B cell (primary cell): Measurements from ENCODE around the gene AZIN2. TPM values are rescaled to one million over a fixed set of nuclear protein-coding genes. Genes with fewer than 3 reads are reported as not detected.

Experiments
- ATAC-seq: fragments of 200-7000 bp; cut with Tn5 transposase; one replicate; pipeline ENCODE4 v1.10.0; 2021; ENCODE audit warnings: low read depth, mild to moderate bottlenecking, moderate number of reproducible peaks, moderate library complexity
- CTCF ChIA-PET: fragments of 350-600 bp; sonication (Branson Sonifier 250); formaldehyde crosslinking; loops from one replicate; lab custom pipeline; 2021; ENCODE audit warnings: antibody characterized with exemption, inconsistent platforms; lab: Charles Lee
- POLR2A ChIA-PET: fragments of 350-600 bp; sonication (Branson Sonifier 250); formaldehyde crosslinking; loops from one replicate; lab custom pipeline; 2021; ENCODE audit warnings: antibody characterized with exemption; lab: Charles Lee
- DNase-seq: peaks from one replicate; pipeline ENCODE4 v3.0.0; 2013
- H2AFZ ChIP-seq: 2 replicates; pipeline ENCODE4 v1.6.1; 2012; ENCODE audit warnings: mild to moderate bottlenecking, low read depth, low read length; ENCODE audit not compliant: insufficient read depth, poor library complexity, severe bottlenecking
- H3K27ac ChIP-seq, 2 donors: 1 replicate in 1 of 2; 2 replicates in 1 of 2; pipeline ENCODE4 v1.5.1; 2012 to 2013; ENCODE audit warnings: low read length in 2 of 2, mild to moderate bottlenecking in 2 of 2, moderate library complexity in 1 of 2
- H3K27me3 ChIP-seq, 4 experiments: fragments of 200-600 bp in 1 of 4; sonication (generic) in 1 of 4; replicated peaks in 1 of 4; 1 replicate in 2 of 4; 2 replicates in 2 of 4; pipeline versions ENCODE4 v1.6.1 to v1.7.0; 2013 to 2016; ENCODE audit warnings: low read length in 3 of 4, mild to moderate bottlenecking in 2 of 4, mixed read lengths in 1 of 4, moderate library complexity in 1 of 4; ENCODE audit not compliant: insufficient read depth in 4 of 4, control insufficient read depth in 3 of 4; ENCODE audit errors: control extremely low read depth in 1 of 4
- H3K36me3 ChIP-seq, 2 experiments: replicated peaks in 1 of 2; 1 replicate in 1 of 2; 2 replicates in 1 of 2; pipeline versions ENCODE4 v1.6.1 to v1.7.1; 2013; ENCODE audit warnings: low read length in 1 of 2; ENCODE audit not compliant: insufficient read depth in 2 of 2, control insufficient read depth in 1 of 2; ENCODE audit errors: control extremely low read depth in 1 of 2, extremely low read depth in 1 of 2
- H3K4me1 ChIP-seq, 2 donors: fragments of 200-600 bp in 1 of 2; sonication (generic) in 1 of 2; 1 replicate in 1 of 2; 2 replicates in 1 of 2; pipeline versions ENCODE4 v1.5.1 to v1.6.1; 2013 to 2017; ENCODE audit warnings: low read length in 2 of 2; ENCODE audit not compliant: control insufficient read depth in 2 of 2, insufficient read depth in 2 of 2
- H3K4me2 ChIP-seq: replicated peaks from 2 replicates; pipeline ENCODE3; 2012; ENCODE audit warnings: mild to moderate bottlenecking, low read depth, low read length; ENCODE audit not compliant: poor library complexity, severe bottlenecking
- H3K4me3 ChIP-seq, 5 experiments: fragments of 200-600 bp in 1 of 5; sonication (generic) in 1 of 5; 1 replicate in 3 of 5; 2 replicates in 2 of 5; pipeline versions ENCODE4 v1.5.1 to v1.7.0; 2011 to 2016; ENCODE audit warnings: low read length in 4 of 5, mild to moderate bottlenecking in 4 of 5, low read depth in 2 of 5, control low read depth in 1 of 5, moderate library complexity in 1 of 5; ENCODE audit not compliant: insufficient read depth in 1 of 5; ENCODE audit errors: control extremely low read depth in 1 of 5, extremely low read depth in 1 of 5
- H3K79me2 ChIP-seq: fragments of 200-600 bp; sonication (generic); one replicate; pipeline ENCODE4 v1.6.0; 2016; ENCODE audit warnings: low read length; ENCODE audit not compliant: control insufficient read depth, insufficient read depth
- H3K9ac ChIP-seq: fragments of 200-600 bp; sonication (generic); 2 replicates; pipeline ENCODE4 v1.6.1; 2017; ENCODE audit warnings: mild to moderate bottlenecking, low read length, moderate library complexity
- H3K9me3 ChIP-seq, 3 donors: one replicate each; pipeline versions ENCODE4 v1.6.1 to v1.7.1; 2013; ENCODE audit warnings: low read length in 2 of 3; ENCODE audit not compliant: control insufficient read depth in 2 of 3, insufficient read depth in 1 of 3; ENCODE audit errors: control extremely low read depth in 1 of 3
- H4K20me1 ChIP-seq: 2 replicates; pipeline ENCODE4 v1.6.0; 2012; ENCODE audit warnings: mild to moderate bottlenecking, low read length; ENCODE audit not compliant: insufficient read depth, control insufficient read depth, poor library complexity, severe bottlenecking
- H3K27ac Mint-ChIP-seq: one replicate; pipeline ENCODE4 v1.8.0; 2021; ENCODE audit warnings: mixed read lengths
- H3K27me3 Mint-ChIP-seq: one replicate; pipeline ENCODE4 v1.8.0; 2021; ENCODE audit warnings: mixed read lengths
- H3K4me1 Mint-ChIP-seq: one replicate; pipeline ENCODE4 v1.8.0; 2021; ENCODE audit warnings: mixed read lengths
- H3K4me3 Mint-ChIP-seq: one replicate; pipeline ENCODE4 v1.8.0; 2021; ENCODE audit warnings: mixed read lengths
- H3K9me3 Mint-ChIP-seq: one replicate; pipeline ENCODE4 v1.8.0; 2022; ENCODE audit warnings: mixed read lengths; ENCODE audit not compliant: insufficient read depth
- CTCF ChIP-seq: fragments of 200-600 bp; IDR thresholded peaks from one replicate; pipeline ENCODE4 v1.8.0; 2022; ENCODE audit warnings: antibody characterized with exemption, mild to moderate bottlenecking
- EZH2 ChIP-seq: IDR thresholded peaks from 2 replicates; pipeline ENCODE4 v1.6.1; 2012; ENCODE audit warnings: borderline replicate concordance, low read depth, mild to moderate bottlenecking, moderate library complexity, low read length; ENCODE audit not compliant: insufficient read depth, poor library complexity, severe bottlenecking
- WGBS: methylation state at CpG from one replicate; pipeline ENCODE4 v1.1.5; 2013; ENCODE audit warnings: missing lambda C conversion rate; ENCODE audit not compliant: insufficient coverage; 5-methylcytosine and 5-hydroxymethylcytosine counted together
- intact Hi-C: fragments of 100-400 bp; cut with micrococcal nuclease; formaldehyde crosslinking; loops from one replicate; pipeline ENCODE4 v1.10.0; 2022
- polyA plus RNA-seq: library from polyadenylated mRNA; depleted of rRNA; stranded (reverse); fragments of >200 nt; gene quantifications from 2 replicates; pipeline ENCODE4 v1.2.3, GENCODE V29; 2012
- total RNA-seq, 2 donors: library from RNA; stranded (reverse); fragments of 120-200 nt in 1 of 2; gene quantifications; 1 replicate in 1 of 2; 2 replicates in 1 of 2; pipeline versions ENCODE4 v1.2.3 to v1.2.4, GENCODE V29; 2013 to 2022

The AZIN2 gene
- total and polyA plus RNA-seq, 2 donors (not counting 1 experiment from before 2014, with no cell fraction given) = 0.33 to 5.9 TPM

- ChIA-PET CTCF (no interaction called here), POLR2A (no interaction called here)
- ATAC-seq = no peak
Measured at GRCh38 chr1:33141216-33141615, 60.3 kb downstream of the AZIN2 start.

GRCh38 chr1:33141781-33142180 lies 60.8 kb downstream of the AZIN2 start:
- POLR2A ChIA-PET = no interaction called here
- intact Hi-C loops = no loop called here
- CTCF ChIA-PET = interaction anchor here (1.1 kb wide), 1 partner anchor 15 kb away, joined by 3 read pairs; no protein-coding TSS in a partner anchor

More at GRCh38 chr1:33141216-33141615, 60.3 kb downstream of the AZIN2 start:
- Histone ChIP-seq H3K27ac (no peak overlapping the region), H3K9me3 (no peaks in the 10 kb centered on the region), H3K4me3 (no peak overlapping the region), H4K20me1 (peaks cover 4% of the 10 kb centered on the region), H3K9ac (no peak overlapping the region), H3K27me3 (no peaks in the 10 kb centered on the region), H3K79me2 (no peaks in the 10 kb centered on the region), H3K4me1 (no peaks in the 10 kb centered on the region), H3K4me2 (no peak overlapping the region), H3K36me3 (peaks cover 0 to 7% of the 10 kb centered on the region in 2 experiments), H2AFZ (no peak overlapping the region)
- no peaks in the 10 kb centered on the region for H3K4me1 Mint-ChIP-seq
- no peak overlapping the region for H3K4me3 Mint-ChIP-seq
- TF ChIP-seq EZH2 = no peak
- no peak for TF ChIP-seq CTCF
- H3K27ac Mint-ChIP-seq = no peak overlapping the region
- H3K9me3 Mint-ChIP-seq = no peaks in the 10 kb centered on the region
- WGBS = 55% methylated on average over 2 of the region's 2 CpGs
- no peak for DNase-seq
- intact Hi-C loops = no loop called here
- H3K27me3 Mint-ChIP-seq = no peaks in the 10 kb centered on the region

More at GRCh38 chr1:33141781-33142180, 60.8 kb downstream of the AZIN2 start:
- no CpG with 5 or more reads among the region's 3 CpGs for WGBS
- Mint-ChIP-seq H3K27me3 (no peaks in the 10 kb centered on the region), H3K4me1 (no peaks in the 10 kb centered on the region), H3K4me3 (no peak overlapping the region), H3K27ac (no peak overlapping the region), H3K9me3 (no peaks in the 10 kb centered on the region)
- H3K27ac ChIP-seq = no peak overlapping the region
- H3K9me3 ChIP-seq = no peaks in the 10 kb centered on the region
- DNase-seq (no peak), ATAC-seq (no peak)
- H3K4me1 ChIP-seq = no peaks in the 10 kb centered on the region
- peaks cover 0 to 12% of the 10 kb centered on the region in 2 experiments for H3K36me3 ChIP-seq
- H3K79me2 ChIP-seq = no peaks in the 10 kb centered on the region
- no peak overlapping the region for H3K4me2 ChIP-seq
- H3K27me3 ChIP-seq = no peaks in the 10 kb centered on the region
- H4K20me1 ChIP-seq = peaks cover 4% of the 10 kb centered on the region
- no peak overlapping the region for H3K9ac ChIP-seq
- no peak overlapping the region for H3K4me3 ChIP-seq
- no peak overlapping the region for H2AFZ ChIP-seq
- no peak for TF ChIP-seq CTCF
- no peak for TF ChIP-seq EZH2
